GM12878 (cell line): ENCODE measurements around the gene DCAF5. TPM values are rescaled to one million over a fixed set of nuclear protein-coding genes. Genes with fewer than 3 reads are reported as not detected.

Source experiments
- ATAC-seq: fragments of 200-7000 bp; cut with Tn5 transposase; 3 replicates; pipeline ENCODE4 v1.9.1; 2020; ENCODE audit warnings: mild to moderate bottlenecking, moderate library complexity
- BruUV-seq: library from RNA; stranded (reverse); fragments of 400-500 nt; replicated peaks from 2 replicates; lab custom pipeline; 2021; lab: Mats Ljungman, UMichigan
- CTCF ChIA-PET: fragments of 300-600 bp; sonication (Branson Sonifier 250); formaldehyde crosslinking; extraction: SDS; loops from one replicate; lab custom pipeline; 2021; ENCODE audit warnings: inconsistent platforms; lab: Yijun Ruan, JAX
- POLR2A ChIA-PET: fragments of 350-600 bp; formaldehyde crosslinking; extraction: SDS; loops from one replicate; lab custom pipeline; 2021; ENCODE audit warnings: inconsistent platforms; lab: Charles Lee
- RAD21 ChIA-PET: fragments of 300-600 bp; sonication (Branson Sonifier 250); formaldehyde crosslinking; loops from one replicate; lab custom pipeline; 2023; ENCODE audit warnings: antibody characterized with exemption; ENCODE audit not compliant: unreplicated experiment; lab: Charles Lee
- SMC1A ChIA-PET: fragments of 300-600 bp; sonication (Branson Sonifier 250); formaldehyde crosslinking; loops from one replicate; lab custom pipeline; 2023; ENCODE audit not compliant: unreplicated experiment, uncharacterized antibody; lab: Charles Lee
- DNase-seq: peaks from one replicate; pipeline ENCODE4 v3.0.0-alpha.2; 2011; ENCODE audit warnings: low read depth, low spot score
- FAIRE-seq: peaks from 3 replicates; lab custom pipeline; 2011; peaks lifted over from hg19 to GRCh38; lab: Jason Lieb, UNC
- H2AFZ ChIP-seq: 2 replicates; pipeline ENCODE4 v1.6.0; 2011; ENCODE audit warnings: low read depth, low read length, control low read depth; ENCODE audit not compliant: control insufficient read depth
- H3K27ac ChIP-seq: 2 replicates; pipeline ENCODE4 v1.5.1; 2011; ENCODE audit warnings: control low read depth; ENCODE audit not compliant: control insufficient read depth, insufficient read depth
- H3K27me3 ChIP-seq, 2 experiments: replicated peaks in 1 of 2; 2 replicates each; pipeline versions ENCODE4 v1.6.0 to v1.6.1; 2011; ENCODE audit warnings: low read length in 1 of 2; ENCODE audit not compliant: control insufficient read depth in 2 of 2, insufficient read depth in 2 of 2
- H3K36me3 ChIP-seq, 2 experiments: 2 replicates each; pipeline ENCODE4 v1.5.1; 2011; ENCODE audit warnings: low read length in 1 of 2; ENCODE audit not compliant: control insufficient read depth in 2 of 2, insufficient read depth in 2 of 2
- H3K4me1 ChIP-seq: 2 replicates; pipeline ENCODE4 v1.6.1; 2011; ENCODE audit warnings: mild to moderate bottlenecking, low read length, moderate library complexity, mixed read lengths; ENCODE audit not compliant: control insufficient read depth, insufficient read depth
- H3K4me2 ChIP-seq: 2 replicates; pipeline ENCODE4 v1.6.0; 2011; ENCODE audit warnings: control low read depth; ENCODE audit not compliant: control insufficient read depth, insufficient read depth
- H3K4me3 ChIP-seq: fragments of 200-600 bp; sonication (generic); 2 replicates; pipeline ENCODE4 v1.5.1; 2016
- H3K79me2 ChIP-seq: 2 replicates; pipeline ENCODE4 v1.6.0; 2011; ENCODE audit warnings: low read length; ENCODE audit not compliant: control insufficient read depth, insufficient read depth
- H3K9ac ChIP-seq: 2 replicates; pipeline ENCODE4 v1.8.0; 2011; ENCODE audit warnings: low read length, control low read depth, mixed read lengths; ENCODE audit not compliant: control insufficient read depth, insufficient read depth
- H3K9me3 ChIP-seq: replicated peaks from 3 replicates; pipeline ENCODE4 v1.5.1; 2011; ENCODE audit warnings: mild to moderate bottlenecking, low read length; ENCODE audit not compliant: control insufficient read depth, insufficient read depth
- H4K20me1 ChIP-seq: 2 replicates; pipeline ENCODE4 v1.6.0; 2011; ENCODE audit not compliant: control insufficient read depth, insufficient read depth
- CREM ChIP-seq: IDR thresholded peaks from 2 replicates; pipeline ENCODE4 v1.6.1; 2014; ENCODE audit warnings: antibody characterized with exemption, low read depth
- ETV6 ChIP-seq, 2 experiments: fragments of 450-650 bp in 1 of 2; IDR thresholded peaks in 1 of 2; conservative IDR thresholded peaks in 1 of 2; 2 replicates each; pipeline ENCODE4 v1.6.1; 2014; ENCODE audit warnings: antibody characterized with exemption in 1 of 2, borderline replicate concordance in 1 of 2, low read depth in 1 of 2, mild to moderate bottlenecking in 1 of 2, moderate library complexity in 1 of 2
- GABPA ChIP-seq: IDR thresholded peaks from 2 replicates; pipeline ENCODE4 v1.6.1; 2014; ENCODE audit warnings: antibody characterized with exemption, low read depth, mild to moderate bottlenecking, inconsistent platforms
- NFIC ChIP-seq: IDR thresholded peaks from 2 replicates; pipeline ENCODE4 v1.6.1; 2012; ENCODE audit warnings: low read depth, mild to moderate bottlenecking, inconsistent platforms, low read length, moderate library complexity
- POU2F2 ChIP-seq: IDR thresholded peaks from 3 replicates; pipeline ENCODE4 v1.6.1; 2011; ENCODE audit warnings: low read depth, mild to moderate bottlenecking, low read length, borderline replicate concordance
- RELB ChIP-seq: fragments of 450-650 bp; IDR thresholded peaks from 2 replicates; pipeline ENCODE4 v1.6.1; 2017; ENCODE audit warnings: low read depth, mild to moderate bottlenecking, moderate library complexity
- RFX5 ChIP-seq: IDR thresholded peaks from 2 replicates; pipeline ENCODE4 v1.6.1; 2011; ENCODE audit warnings: low read depth, low read length, improper control_type of control experiment
- STAT1 ChIP-seq: fragments of 450-650 bp; conservative IDR thresholded peaks from 2 replicates; pipeline ENCODE4 v1.6.1; 2014; ENCODE audit warnings: antibody characterized with exemption, mild to moderate bottlenecking
- SUZ12 ChIP-seq: fragments of 200-600 bp; sonication (generic); IDR thresholded peaks from one replicate; pipeline ENCODE4 v1.6.1; 2018; ENCODE audit warnings: antibody characterized with exemption, mild to moderate bottlenecking; ENCODE audit not compliant: unreplicated experiment
- TARDBP ChIP-seq: IDR thresholded peaks from 2 replicates; pipeline ENCODE4 v1.6.1; 2016; ENCODE audit warnings: borderline replicate concordance
- TCF3 ChIP-seq: IDR thresholded peaks from 2 replicates; pipeline ENCODE4 v1.6.1; 2012; ENCODE audit warnings: low read depth, mild to moderate bottlenecking, low read length, borderline replicate concordance; ENCODE audit not compliant: insufficient read depth
- ZZZ3 ChIP-seq: IDR thresholded peaks from 2 replicates; pipeline ENCODE4 v1.6.1; 2011; ENCODE audit warnings: low read depth; ENCODE audit not compliant: control insufficient read depth, insufficient read length
- WGBS: methylation state at CpG from one replicate; pipeline ENCODE4 v1.1.6; 2016; ENCODE audit warnings: low lambda C conversion rate; ENCODE audit not compliant: insufficient replicate concordance, insufficient coverage; ENCODE audit errors: missing lambda C conversion rate; 5-methylcytosine and 5-hydroxymethylcytosine counted together
- in situ Hi-C: fragments of 300-500 bp; cut with MboI; formaldehyde crosslinking; loops from 9 replicates; pipeline ENCODE4 v1.14.3; 2018; ENCODE audit warnings: mixed read lengths
- intact Hi-C: fragments of 100-400 bp; cut with micrococcal nuclease; formaldehyde crosslinking; loops from one replicate; pipeline ENCODE4 v1.14.2; 2022; ENCODE audit not compliant: unreplicated experiment
- polyA plus RNA-seq, 11 experiments: library from polyadenylated mRNA; depleted of rRNA in 4 of 11; unstranded in 6 of 11; stranded (reverse) in 5 of 11; fragments of >200 nt; fragmentation: Nextera tagmentation in 4 of 11; fragmentation: Illumina TruSeq in 1 of 11; extraction: Ambion mirVana in 4 of 11; extraction: Trizol in 1 of 11; gene quantifications; 1 replicate in 1 of 11; 2 replicates in 10 of 11; pipeline versions ENCODE4 v1.2.1 to v1.2.3, GENCODE V29; 2011 to 2016; ENCODE audit warnings: inconsistent platforms in 2 of 11, missing spikeins in 2 of 11, low read depth in 1 of 11
- total RNA-seq, 4 experiments: library from RNA; depleted of rRNA in 3 of 4; stranded (reverse); fragments of >200 nt in 3 of 4; fragmentation: Illumina TruSeq in 1 of 4; extraction: Trizol in 1 of 4; gene quantifications; 2 replicates each; pipeline versions ENCODE4 v1.2.1 to v1.2.3, GENCODE V29; 2013 to 2021
- TF ChIP-seq, protein P1 (sequence below): fragments of 450-650 bp; IDR thresholded peaks from 2 replicates; pipeline ENCODE4 v1.6.1; 2017; ENCODE audit warnings: mild to moderate bottlenecking, moderate library complexity
- TF ChIP-seq, protein P2 (sequence below): IDR thresholded peaks from 2 replicates; pipeline ENCODE4 v1.6.1; 2011; ENCODE audit warnings: low read depth, mild to moderate bottlenecking, low read length, moderate library complexity, borderline replicate concordance; ENCODE audit errors: extremely low read depth

DCAF5 gene
- total and polyA plus RNA-seq, 10 of the 15 experiments (the other 5 are each of a cell fraction or from before 2014, with no cell fraction given) = 6.8 to 38.1 (median 19.1) TPM

DNA sequence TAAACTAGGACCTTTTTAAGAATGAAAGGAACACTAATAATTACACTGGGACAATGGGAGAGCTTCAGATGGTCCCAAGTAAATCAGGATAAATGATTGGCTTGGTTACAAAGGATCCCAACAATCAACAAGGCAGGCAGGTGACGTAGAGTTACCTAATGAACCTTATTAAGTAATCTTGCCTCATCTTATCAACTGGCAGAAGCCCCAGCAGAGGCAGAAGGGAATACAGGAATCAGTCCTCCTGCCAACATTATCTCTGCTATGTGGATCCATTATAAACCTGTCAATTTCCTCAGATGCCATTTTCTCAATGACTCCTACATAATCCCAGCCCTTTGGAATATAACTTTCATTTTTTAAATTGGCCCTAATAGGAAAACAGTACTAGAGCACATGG, 11.4 kb downstream of the DCAF5 start (continued):
- TF ChIP-seq, protein P1, sequence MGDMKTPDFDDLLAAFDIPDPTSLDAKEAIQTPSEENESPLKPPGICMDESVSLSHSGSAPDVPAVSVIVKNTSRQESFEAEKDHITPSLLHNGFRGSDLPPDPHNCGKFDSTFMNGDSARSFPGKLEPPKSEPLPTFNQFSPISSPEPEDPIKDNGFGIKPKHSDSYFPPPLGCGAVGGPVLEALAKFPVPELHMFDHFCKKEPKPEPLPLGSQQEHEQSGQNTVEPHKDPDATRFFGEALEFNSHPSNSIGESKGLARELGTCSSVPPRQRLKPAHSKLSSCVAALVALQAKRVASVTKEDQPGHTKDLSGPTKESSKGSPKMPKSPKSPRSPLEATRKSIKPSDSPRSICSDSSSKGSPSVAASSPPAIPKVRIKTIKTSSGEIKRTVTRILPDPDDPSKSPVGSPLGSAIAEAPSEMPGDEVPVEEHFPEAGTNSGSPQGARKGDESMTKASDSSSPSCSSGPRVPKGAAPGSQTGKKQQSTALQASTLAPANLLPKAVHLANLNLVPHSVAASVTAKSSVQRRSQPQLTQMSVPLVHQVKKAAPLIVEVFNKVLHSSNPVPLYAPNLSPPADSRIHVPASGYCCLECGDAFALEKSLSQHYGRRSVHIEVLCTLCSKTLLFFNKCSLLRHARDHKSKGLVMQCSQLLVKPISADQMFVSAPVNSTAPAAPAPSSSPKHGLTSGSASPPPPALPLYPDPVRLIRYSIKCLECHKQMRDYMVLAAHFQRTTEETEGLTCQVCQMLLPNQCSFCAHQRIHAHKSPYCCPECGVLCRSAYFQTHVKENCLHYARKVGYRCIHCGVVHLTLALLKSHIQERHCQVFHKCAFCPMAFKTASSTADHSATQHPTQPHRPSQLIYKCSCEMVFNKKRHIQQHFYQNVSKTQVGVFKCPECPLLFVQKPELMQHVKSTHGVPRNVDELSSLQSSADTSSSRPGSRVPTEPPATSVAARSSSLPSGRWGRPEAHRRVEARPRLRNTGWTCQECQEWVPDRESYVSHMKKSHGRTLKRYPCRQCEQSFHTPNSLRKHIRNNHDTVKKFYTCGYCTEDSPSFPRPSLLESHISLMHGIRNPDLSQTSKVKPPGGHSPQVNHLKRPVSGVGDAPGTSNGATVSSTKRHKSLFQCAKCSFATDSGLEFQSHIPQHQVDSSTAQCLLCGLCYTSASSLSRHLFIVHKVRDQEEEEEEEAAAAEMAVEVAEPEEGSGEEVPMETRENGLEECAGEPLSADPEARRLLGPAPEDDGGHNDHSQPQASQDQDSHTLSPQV = no peak
- no peak for TF ChIP-seq TARDBP
- TF ChIP-seq CREM = no peak

- Histone ChIP-seq H2AFZ (no peak overlapping the region), H3K4me2 (no peak overlapping the region), H3K4me3 (no peak overlapping the region), H3K27ac (no peak overlapping the region), H3K36me3 (peaks cover 0 to 19% of the 10 kb centered on the region in 2 experiments; a peak in 3 of 4 replicates), H3K9ac (no peak overlapping the region), H3K9me3 (no peaks in the 10 kb centered on the region), H3K27me3 (no peaks in the 10 kb centered on the region), H3K79me2 (peaks cover 40% of the 10 kb centered on the region), H4K20me1 (0 out of 2 replicates have a peak, but pooled peaks cover 3% of the 10 kb centered on the region), H3K4me1 (peaks cover 18% of the 10 kb centered on the region)
- 94% methylated on average over 7 of the region's 7 CpGs for WGBS
- ChIA-PET POLR2A (interaction anchor here (0.6 to 1.3 kb wide), 2 partner anchors 14 to 1196 kb away, joined by 3 read pairs; no protein-coding TSS in a partner anchor), SMC1A (interaction anchor here (0.9 kb wide), 1 partner anchor 10 kb away, joined by 3 read pairs; no protein-coding TSS in a partner anchor), RAD21 (no interaction called here), CTCF (interaction anchor here (1.1 to 4.6 kb wide), 3 partner anchors 10 to 32 kb away, joined by 3 to 30 read pairs (median 19); no protein-coding TSS in a partner anchor)
- TF ChIP-seq SUZ12 = no peak
- no peak for TF ChIP-seq TCF3
- TF ChIP-seq RFX5 = no peak
- no peak for TF ChIP-seq NFIC
- no peak for TF ChIP-seq STAT1
- TF ChIP-seq, protein P2, sequence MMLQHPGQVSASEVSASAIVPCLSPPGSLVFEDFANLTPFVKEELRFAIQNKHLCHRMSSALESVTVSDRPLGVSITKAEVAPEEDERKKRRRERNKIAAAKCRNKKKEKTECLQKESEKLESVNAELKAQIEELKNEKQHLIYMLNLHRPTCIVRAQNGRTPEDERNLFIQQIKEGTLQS = no peak
- no peak for TF ChIP-seq ZZZ3
- TF ChIP-seq POU2F2 = no peak
- no peak for TF ChIP-seq ETV6 (conservative IDR thresholded peaks at IDR 0.05 in 1 of 2, IDR thresholded peaks at IDR 0.05 in 1 of 2; ENCODE audit: borderline replicate concordance in 1 of 2, low read depth in 1 of 2)
- TF ChIP-seq RELB = no peak
- TF ChIP-seq GABPA = no peak
- no peak for FAIRE-seq
- in situ Hi-C loops (no loop called here), intact Hi-C loops (no loop called here)
- no peak for ATAC-seq
- no peak for DNase-seq
- no TSS peak for BruUV-seq
These were observed 13.2 kb downstream of the DCAF5 start for GRCh38 chr14:69139743-69140142.
